Measurements from ENCODE around the gene DLG2. TPM values are rescaled to one million over a fixed set of nuclear protein-coding genes. Genes with fewer than 3 reads are reported as not detected.

Gene DLG2
- total RNA-seq, 1 donor from 2014 or later, result 2.1 TPM

- Mint-ChIP-seq H3K4me3 (no peak overlapping the region), H3K27me3 (ENCODE audit: low read depth) (no peaks in the 10 kb centered on the region), H3K9me3 (no peaks in the 10 kb centered on the region), H3K4me1 (peaks cover 23% of the 10 kb centered on the region), H3K36me3 (ENCODE audit: low read depth) (no peaks in the 10 kb centered on the region), H3K27ac (ENCODE audit: unreplicated experiment) (no peak overlapping the region)
- no peak for DNase-seq (ENCODE audit: low read depth, low spot score)
- no peak for TF ChIP-seq CTCF (conservative IDR thresholded peaks at IDR 0.05)
Measured at GRCh38 chr11:83628622-83629355, 1998.4 kb downstream of the DLG2 start.

- no peak for TF ChIP-seq CTCF (conservative IDR thresholded peaks at IDR 0.05)
- Mint-ChIP-seq H3K4me3 (no peak overlapping the region), H3K4me1 (peaks cover 19% of the 10 kb centered on the region), H3K27ac (ENCODE audit: unreplicated experiment) (no peak overlapping the region), H3K36me3 (ENCODE audit: low read depth) (no peaks in the 10 kb centered on the region), H3K9me3 (no peaks in the 10 kb centered on the region), H3K27me3 (ENCODE audit: low read depth) (no peaks in the 10 kb centered on the region)
- no peak for DNase-seq (ENCODE audit: low read depth, low spot score)
Measured at GRCh38 chr11:83625336-83625735, 2001.8 kb downstream of the DLG2 start.

GRCh38 chr11:83617671-83618070 lies 2009.5 kb downstream of the DLG2 start:
- Mint-ChIP-seq H3K27ac (ENCODE audit: unreplicated experiment) (no peak overlapping the region), H3K4me1 (peaks cover 5% of the 10 kb centered on the region), H3K36me3 (ENCODE audit: low read depth) (no peaks in the 10 kb centered on the region), H3K27me3 (ENCODE audit: low read depth) (no peaks in the 10 kb centered on the region), H3K9me3 (peaks cover 2% of the 10 kb centered on the region), H3K4me3 (no peak overlapping the region)
- no peak for TF ChIP-seq CTCF (conservative IDR thresholded peaks at IDR 0.05)
- no peak for DNase-seq (ENCODE audit: low read depth, low spot score)

GRCh38 chr11:83613767-83614121 lies 2013.4 kb downstream of the DLG2 start:
- Mint-ChIP-seq H3K27ac (ENCODE audit: unreplicated experiment) (no peak overlapping the region), H3K4me1 (peaks cover 14% of the 10 kb centered on the region), H3K36me3 (ENCODE audit: low read depth) (no peaks in the 10 kb centered on the region), H3K27me3 (ENCODE audit: low read depth) (no peaks in the 10 kb centered on the region), H3K4me3 (no peak overlapping the region), H3K9me3 (peaks cover 2% of the 10 kb centered on the region)
- no peak for TF ChIP-seq CTCF (conservative IDR thresholded peaks at IDR 0.05)
- no peak for DNase-seq (ENCODE audit: low read depth, low spot score)

- no peak for DNase-seq (ENCODE audit: low read depth, low spot score)
- Mint-ChIP-seq H3K4me1 (peaks cover 14% of the 10 kb centered on the region), H3K9me3 (peaks cover 2% of the 10 kb centered on the region), H3K36me3 (ENCODE audit: low read depth) (no peaks in the 10 kb centered on the region), H3K27me3 (ENCODE audit: low read depth) (no peaks in the 10 kb centered on the region), H3K27ac (ENCODE audit: unreplicated experiment) (no peak overlapping the region), H3K4me3 (no peak overlapping the region)
- no peak for TF ChIP-seq CTCF (conservative IDR thresholded peaks at IDR 0.05)
Measured at GRCh38 chr11:83612891-83613766, 2014.0 kb downstream of the DLG2 start.
